ENCODE data around the gene ZNF124. TPM values are rescaled to one million over a fixed set of nuclear protein-coding genes. Genes with fewer than 3 reads are reported as not detected.

The ZNF124 gene
- total RNA-seq, 6 experiments from 2014 or later = 10.3 to 17.2 (median 14.0) TPM

GRCh38 chr1:247198781-247199180 is 27.0 kb upstream of the ZNF124 start:
- H3K4me1 Mint-ChIP-seq (ENCODE audit: low read depth) = no peaks in the 10 kb centered on the region
- no peaks in the 10 kb centered on the region for H3K27me3 Mint-ChIP-seq (ENCODE audit: insufficient read depth)
- no peak overlapping the region for H3K27ac Mint-ChIP-seq
- no peak for TF ChIP-seq CTCF (IDR thresholded peaks at IDR 0.05)
- peaks cover 38% of the 10 kb centered on the region for H3K9me3 Mint-ChIP-seq
- no peak for DNase-seq
- peaks cover 98% of the 10 kb centered on the region for H3K36me3 Mint-ChIP-seq (ENCODE audit: low read depth)
- no peak overlapping the region for H3K4me3 Mint-ChIP-seq

GRCh38 chr1:247193958-247194357 is 22.1 kb upstream of the ZNF124 start:
- Mint-ChIP-seq H3K27ac (no peak overlapping the region), H3K9me3 (peaks cover 79% of the 10 kb centered on the region), H3K27me3 (ENCODE audit: insufficient read depth) (no peaks in the 10 kb centered on the region), H3K36me3 (ENCODE audit: low read depth) (peaks cover 100% of the 10 kb centered on the region), H3K4me3 (no peak overlapping the region), H3K4me1 (ENCODE audit: low read depth) (no peaks in the 10 kb centered on the region)
- no peak for DNase-seq
- TF ChIP-seq CTCF (IDR thresholded peaks at IDR 0.05) = no peak

GRCh38 chr1:247189981-247190798 is 18.4 kb upstream of the ZNF124 start:
- Mint-ChIP-seq H3K36me3 (ENCODE audit: low read depth) (peaks cover 87% of the 10 kb centered on the region), H3K4me3 (no peak overlapping the region), H3K4me1 (ENCODE audit: low read depth) (no peaks in the 10 kb centered on the region), H3K27me3 (ENCODE audit: insufficient read depth) (no peaks in the 10 kb centered on the region), H3K27ac (no peak overlapping the region), H3K9me3 (peaks cover 87% of the 10 kb centered on the region)
- TF ChIP-seq CTCF (IDR thresholded peaks at IDR 0.05) = no peak
- DNase-seq = no peak

- DNase-seq = no peak
- Mint-ChIP-seq H3K27me3 (ENCODE audit: insufficient read depth) (no peaks in the 10 kb centered on the region; the same call in 1 of the 2 replicates), H3K36me3 (ENCODE audit: low read depth) (peaks cover 53% of the 10 kb centered on the region), H3K4me3 (no peak overlapping the region), H3K4me1 (ENCODE audit: low read depth) (no peaks in the 10 kb centered on the region), H3K27ac (no peak overlapping the region), H3K9me3 (peaks cover 72% of the 10 kb centered on the region)
- no peak for TF ChIP-seq CTCF (IDR thresholded peaks at IDR 0.05)
Measured at GRCh38 chr1:247185667-247186066, 13.8 kb upstream of the ZNF124 start.

- peaks cover 42% of the 10 kb centered on the region for H3K36me3 Mint-ChIP-seq (ENCODE audit: low read depth)
- peaks cover 3% of the 10 kb centered on the region for H3K27me3 Mint-ChIP-seq (ENCODE audit: insufficient read depth)
- H3K4me1 Mint-ChIP-seq (ENCODE audit: low read depth) = no peaks in the 10 kb centered on the region
- H3K4me3 Mint-ChIP-seq = no peak overlapping the region
- DNase-seq = no peak
- no peak overlapping the region for H3K27ac Mint-ChIP-seq
- H3K9me3 Mint-ChIP-seq = peaks cover 69% of the 10 kb centered on the region
- TF ChIP-seq CTCF (IDR thresholded peaks at IDR 0.05) = no peak
Measured at GRCh38 chr1:247184254-247184653, 12.4 kb upstream of the ZNF124 start.
